ENCODE results near the gene MYO1D.

GRCh38 chr17:32591405-32591804, 285.5 kb downstream of the MYO1D start:
- TF ChIP-seq ZNF550 (CRISPR knock-in tag; IDR thresholded peaks at IDR 0.05; ENCODE audit: borderline replicate concordance) (no peak), NFIC (IDR thresholded peaks at IDR 0.05; ENCODE audit: low read length) (no peak), CAMTA2 (CRISPR knock-in tag; IDR thresholded peaks at IDR 0.05; ENCODE audit: borderline replicate concordance) (no peak), MAX (IDR thresholded peaks at IDR 0.05) (no peak), RFX5 (IDR thresholded peaks at IDR 0.05; ENCODE audit: low read depth, low read length) (no peak)
- TF ChIP-seq, protein P1, sequence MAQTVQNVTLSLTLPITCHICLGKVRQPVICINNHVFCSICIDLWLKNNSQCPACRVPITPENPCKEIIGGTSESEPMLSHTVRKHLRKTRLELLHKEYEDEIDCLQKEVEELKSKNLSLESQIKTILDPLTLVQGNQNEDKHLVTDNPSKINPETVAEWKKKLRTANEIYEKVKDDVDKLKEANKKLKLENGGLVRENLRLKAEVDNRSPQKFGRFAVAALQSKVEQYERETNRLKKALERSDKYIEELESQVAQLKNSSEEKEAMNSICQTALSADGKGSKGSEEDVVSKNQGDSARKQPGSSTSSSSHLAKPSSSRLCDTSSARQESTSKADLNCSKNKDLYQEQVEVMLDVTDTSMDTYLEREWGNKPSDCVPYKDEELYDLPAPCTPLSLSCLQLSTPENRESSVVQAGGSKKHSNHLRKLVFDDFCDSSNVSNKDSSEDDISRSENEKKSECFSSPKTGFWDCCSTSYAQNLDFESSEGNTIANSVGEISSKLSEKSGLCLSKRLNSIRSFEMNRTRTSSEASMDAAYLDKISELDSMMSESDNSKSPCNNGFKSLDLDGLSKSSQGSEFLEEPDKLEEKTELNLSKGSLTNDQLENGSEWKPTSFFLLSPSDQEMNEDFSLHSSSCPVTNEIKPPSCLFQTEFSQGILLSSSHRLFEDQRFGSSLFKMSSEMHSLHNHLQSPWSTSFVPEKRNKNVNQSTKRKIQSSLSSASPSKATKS (CRISPR knock-in tag; IDR thresholded peaks at IDR 0.05), result no peak

All from HepG2 (cell line).